NCI-H1930 (cell line): ENCODE measurements around the gene NDST3.
A peak's percentile ranks its signal among the peaks of the same experiment; 100 is the strongest.
"Not testable (repeated sequence)": the region's sequence is repeated elsewhere in the genome, so short reads cannot be mapped to it uniquely, and the experiment has no call there.

Experiments
- DNase-seq, 2 experiments: peaks; one replicate each; lab custom pipeline; 2025; lab: John Stamatoyannopoulos, UW

Gene NDST3

DNA sequence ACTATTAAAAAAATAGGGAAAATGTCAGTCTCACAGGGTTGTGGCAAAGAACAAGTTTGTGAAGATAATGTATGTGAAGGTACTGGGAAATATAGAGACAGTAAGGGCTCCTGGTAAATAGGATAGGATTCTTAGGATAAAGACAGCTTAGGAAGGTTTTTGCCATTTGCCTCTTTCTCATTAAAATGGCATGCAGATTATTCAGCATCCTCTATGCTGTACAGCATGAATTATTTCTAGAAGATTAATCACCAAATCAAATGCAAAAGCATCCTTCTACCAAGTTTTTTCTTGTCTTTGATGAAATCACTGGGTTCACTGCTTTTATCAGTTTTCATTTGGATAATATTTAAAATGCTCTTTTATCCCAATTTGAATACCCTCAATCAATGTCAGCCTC, 142.8 kb downstream of the NDST3 start:
- DNase-seq, result no peak

DNA sequence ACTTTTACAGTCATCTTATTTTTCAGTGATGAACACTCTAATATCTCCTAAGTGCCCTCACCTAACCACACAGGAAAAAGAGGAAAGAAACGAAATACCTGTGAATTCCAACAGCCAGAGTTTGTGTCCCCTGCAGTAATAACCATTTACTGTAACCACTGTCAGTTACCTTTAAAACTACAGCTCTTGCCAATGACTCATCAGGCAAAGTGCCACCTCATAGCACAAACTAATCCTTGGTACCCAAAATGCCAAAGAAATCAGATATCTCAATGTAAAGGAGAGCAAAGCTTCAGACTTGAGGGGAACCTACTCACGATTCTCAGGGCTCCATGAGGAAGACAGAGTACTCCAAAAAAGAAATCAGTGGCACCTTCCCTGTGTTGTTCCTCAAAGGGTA, 146.5 kb downstream of the NDST3 start:
- no peak for DNase-seq

GRCh38 chr4:118190903-118191302, 156.6 kb downstream of the NDST3 start:
- DNase-seq, result no peak

DNA sequence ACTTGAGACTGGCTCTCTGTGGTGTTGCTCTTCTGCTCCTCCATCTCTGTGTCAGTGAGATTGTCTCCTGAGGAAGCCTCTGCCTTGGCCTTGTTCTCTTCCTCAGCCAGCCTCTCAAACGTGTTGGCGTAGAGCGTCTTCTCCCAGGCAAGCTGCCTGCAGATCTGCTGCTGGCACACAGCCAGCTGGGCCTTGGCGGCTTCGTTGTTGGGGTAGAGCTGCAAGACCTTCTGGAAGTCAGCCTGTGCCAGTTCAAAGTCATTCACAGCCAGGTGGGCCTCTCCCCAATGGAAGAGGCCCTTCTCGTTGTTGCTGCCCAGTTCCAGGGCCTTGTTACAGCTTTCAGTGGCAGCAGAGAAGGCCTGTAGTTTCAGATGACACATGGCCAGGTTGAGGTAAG, 159.1 kb downstream of the NDST3 start:
- no peak for DNase-seq

GRCh38 chr4:118206627-118207026, 172.3 kb downstream of the NDST3 start:
- DNase-seq, result no peak

- no peak for DNase-seq
Measured at GRCh38 chr4:118213101-118213500, 178.8 kb downstream of the NDST3 start.

- no peak for DNase-seq
Measured at GRCh38 chr4:118215826-118216225, 181.5 kb downstream of the NDST3 start.

GRCh38 chr4:118221227-118221800, 187.0 kb downstream of the NDST3 start:
- no peak for DNase-seq

- peak; percentile 18 to 20 for DNase-seq
Measured at GRCh38 chr4:118224243-118224829, 190.1 kb downstream of the NDST3 start.

DNA sequence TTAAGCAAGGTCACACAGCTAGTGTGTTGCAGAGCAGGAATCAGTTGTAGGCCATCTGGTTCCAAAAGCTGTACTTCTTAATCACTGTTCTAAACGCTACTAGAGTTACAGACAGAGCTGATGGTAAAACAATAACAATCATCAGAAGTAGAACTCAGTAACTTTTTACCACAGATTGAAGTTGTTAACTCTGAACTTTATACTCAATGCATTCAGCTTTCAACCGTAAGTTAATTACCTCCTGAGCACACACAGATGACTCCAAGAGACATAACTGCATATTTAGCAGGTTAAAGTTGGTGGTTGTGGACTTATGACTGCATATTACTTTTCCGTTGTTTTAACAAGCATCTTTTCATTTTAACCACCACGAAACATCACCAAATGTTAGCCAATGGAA, 191.2 kb downstream of the NDST3 start:
- no peak for DNase-seq

DNA sequence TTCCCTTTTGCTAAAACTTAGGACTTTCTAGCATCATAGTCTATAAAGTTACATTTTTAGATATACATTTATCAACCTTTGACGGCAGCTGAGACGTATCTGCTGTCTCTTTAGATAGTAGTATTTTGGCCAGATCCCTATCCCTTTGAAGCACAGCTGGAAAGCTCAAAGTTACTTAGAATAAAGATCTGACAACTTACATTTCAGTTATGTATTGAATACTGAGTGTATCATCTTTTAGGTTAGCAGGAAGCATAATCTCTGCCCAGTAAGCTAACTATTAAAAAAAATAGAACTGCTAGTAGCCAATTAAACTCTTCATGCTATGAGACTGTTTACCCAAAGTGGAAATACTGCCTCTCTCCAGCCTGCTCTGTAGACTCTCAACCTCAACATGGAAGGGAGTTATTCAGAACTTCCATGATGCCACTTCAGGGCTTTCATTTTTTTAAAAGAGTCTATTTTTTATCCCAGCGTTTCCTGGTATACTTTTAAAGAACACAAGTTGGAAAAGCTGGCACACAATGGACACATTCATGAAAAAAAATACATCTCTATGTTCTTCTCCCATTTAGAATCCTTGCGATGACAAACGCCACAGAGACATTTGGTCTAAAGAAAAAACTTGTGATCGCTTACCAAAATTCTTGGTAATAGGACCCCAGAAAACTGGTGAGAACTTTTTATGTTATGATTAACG, 192.2 kb downstream of the NDST3 start:
- no peak for DNase-seq

- DNase-seq, result no peak
Measured at GRCh38 chr4:118235566-118236120, 201.4 kb downstream of the NDST3 start.

DNA sequence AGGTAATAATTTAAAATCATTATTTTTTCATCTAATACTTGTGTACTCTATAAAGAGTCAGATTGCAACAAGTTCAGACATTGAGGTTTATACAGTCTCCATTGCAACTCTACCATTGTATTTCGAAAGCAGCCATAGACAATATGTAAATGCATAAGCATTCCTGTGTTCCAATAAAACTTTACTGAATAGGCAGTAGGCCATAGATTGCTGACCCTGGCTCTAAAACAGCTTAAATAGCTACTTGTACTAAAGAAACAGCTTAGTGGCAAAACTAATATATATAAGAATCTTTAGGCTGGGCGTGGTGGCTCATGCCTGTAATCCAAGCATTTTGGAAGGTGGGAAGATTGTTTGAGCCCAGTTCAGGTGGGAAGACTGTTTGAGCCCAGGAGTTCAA, 203.2 kb downstream of the NDST3 start:
- no peak for DNase-seq

GRCh38 chr4:118249890-118250289, 215.6 kb downstream of the NDST3 start:
- no peak for DNase-seq

DNA sequence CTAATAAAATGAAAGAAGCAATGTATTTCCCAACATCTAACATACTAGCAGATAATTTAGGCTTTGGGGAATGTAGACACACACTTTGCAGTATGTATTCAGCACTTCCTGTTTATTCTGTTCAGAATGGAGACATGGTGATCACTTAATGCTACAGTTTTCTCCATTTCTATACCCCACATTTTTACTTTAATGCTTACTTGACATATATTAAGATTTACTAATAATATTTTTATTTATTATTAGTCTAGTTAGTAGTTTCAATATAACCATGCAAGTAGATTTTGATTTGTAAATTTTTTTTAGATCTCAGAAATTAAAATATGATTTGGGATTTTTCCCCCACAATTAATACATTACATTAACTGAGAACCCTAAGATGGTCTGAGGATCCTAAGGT, 220.1 kb downstream of the NDST3 start:
- no peak for DNase-seq

- DNase-seq, result no peak
Measured at GRCh38 chr4:118259111-118259510, 224.8 kb downstream of the NDST3 start.

GRCh38 chr4:118260309-118260708, 226.0 kb downstream of the NDST3 start:
- no peak for DNase-seq

DNA sequence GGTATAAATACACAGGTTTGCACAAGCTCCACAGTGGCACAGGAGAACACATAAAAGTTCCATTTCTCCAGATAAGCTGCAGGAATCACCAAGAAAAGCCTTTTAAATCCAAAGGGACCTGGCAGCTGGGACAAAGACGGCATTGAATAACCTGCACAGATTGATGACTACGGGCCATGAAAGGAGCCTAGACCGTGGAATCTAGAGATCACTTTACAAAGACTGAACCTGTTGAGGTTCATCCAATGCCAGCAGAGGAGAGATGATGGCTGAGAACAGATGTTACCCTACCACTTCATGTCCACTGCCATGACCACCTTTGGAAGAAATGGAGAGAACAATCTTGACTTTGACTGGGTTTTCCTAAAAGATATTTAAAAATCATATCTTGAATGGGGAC, 229.8 kb downstream of the NDST3 start:
- DNase-seq, result no peak

DNA sequence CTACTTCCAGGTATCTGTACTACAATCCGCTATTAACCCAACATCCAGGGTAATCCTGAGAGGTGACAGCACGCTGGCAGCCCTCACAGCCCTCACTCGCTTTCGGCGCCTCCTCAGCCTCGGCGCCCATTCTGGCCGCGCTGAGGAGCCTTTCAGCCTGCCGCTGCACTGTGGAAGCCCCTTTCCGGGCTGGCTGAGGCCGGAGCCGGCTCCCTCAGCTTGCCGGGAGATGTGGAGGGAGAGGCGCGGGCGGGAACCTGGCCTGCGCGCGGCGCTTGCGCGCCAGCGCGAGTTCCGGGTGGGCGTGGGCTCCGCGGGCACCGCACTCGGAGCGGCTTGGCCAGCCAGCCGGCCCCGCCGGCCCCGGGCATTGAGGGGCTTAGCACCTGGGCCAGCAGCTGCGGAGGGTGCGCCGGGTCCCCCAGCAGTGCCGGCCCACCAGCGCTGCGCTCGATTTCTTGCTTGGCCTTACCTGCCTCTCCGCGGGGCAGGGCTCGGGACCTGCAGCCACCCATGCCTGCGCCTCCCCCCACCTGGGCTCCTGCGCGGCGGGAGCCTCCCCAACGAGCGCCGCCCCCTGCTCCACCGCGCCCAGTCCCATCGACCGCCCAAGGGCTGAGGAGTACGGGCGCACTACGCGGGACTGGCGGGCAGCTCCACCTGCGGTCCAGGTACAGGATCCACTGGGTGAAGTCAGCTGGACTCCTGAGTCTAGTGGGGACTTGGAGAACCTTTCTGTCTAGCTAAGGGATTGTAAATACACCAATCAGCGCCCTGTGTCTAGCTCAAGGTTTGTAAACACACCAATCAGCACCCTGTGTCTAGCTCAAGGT, 231.2 kb downstream of the NDST3 start:
- no peak for DNase-seq

- not testable (repeated sequence) for DNase-seq
Measured at GRCh38 chr4:118266145-118266496, 231.8 kb downstream of the NDST3 start.

- DNase-seq, result no peak
Measured at GRCh38 chr4:118268780-118269179, 234.5 kb downstream of the NDST3 start.

- peak in 1 of 2 experiments; percentile 42 for DNase-seq
Measured at GRCh38 chr4:118270492-118270891, 236.2 kb downstream of the NDST3 start.

GRCh38 chr4:118271788-118272187, 237.5 kb downstream of the NDST3 start:
- no peak for DNase-seq
